Kidney glomerular epithelial cell (primary cell): ENCODE measurements around the gene FAM174C.

ENCODE experiments used
- DNase-seq: peaks from one replicate; lab custom pipeline; 2025; lab: John Stamatoyannopoulos, UW

Gene FAM174C

DNA sequence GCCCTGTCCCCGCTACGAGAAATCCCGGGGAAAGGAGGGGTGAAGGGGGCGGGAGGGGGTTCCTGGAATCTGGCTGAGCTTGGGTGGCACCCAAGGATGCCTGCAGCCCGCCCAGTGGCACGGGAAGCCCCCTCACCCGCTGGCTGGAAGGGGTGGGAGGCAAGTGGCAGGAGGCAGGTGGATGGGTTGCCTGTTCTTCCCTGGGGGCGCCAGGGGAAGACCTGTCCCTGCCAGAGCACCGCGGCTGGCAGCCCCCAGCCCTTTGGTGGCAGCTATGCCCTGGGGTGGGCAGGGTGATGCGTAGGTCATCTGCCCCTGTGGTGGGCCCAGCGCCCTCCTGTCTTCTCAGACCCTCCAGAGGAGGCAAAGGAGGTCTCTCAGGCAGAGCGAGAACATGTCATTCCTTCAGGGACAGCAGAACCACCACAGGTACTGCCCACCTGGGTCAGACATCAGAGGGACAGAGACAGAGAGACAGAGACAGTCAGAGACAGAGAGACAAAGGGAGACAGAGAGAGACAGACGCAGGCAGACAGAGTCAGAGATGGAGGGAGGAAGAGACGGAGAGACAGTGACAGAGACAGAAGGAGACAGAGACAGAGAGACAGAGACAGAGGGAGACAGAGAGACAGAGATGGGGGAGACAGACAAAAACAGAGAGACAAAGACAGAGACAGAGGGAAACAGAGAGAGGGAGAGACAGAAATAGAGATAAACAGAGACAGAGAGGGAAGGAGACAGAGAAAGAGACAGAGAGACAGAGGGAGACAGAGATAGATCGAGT lies 47.1 kb downstream of the FAM174C start:
- no peak for DNase-seq

DNA sequence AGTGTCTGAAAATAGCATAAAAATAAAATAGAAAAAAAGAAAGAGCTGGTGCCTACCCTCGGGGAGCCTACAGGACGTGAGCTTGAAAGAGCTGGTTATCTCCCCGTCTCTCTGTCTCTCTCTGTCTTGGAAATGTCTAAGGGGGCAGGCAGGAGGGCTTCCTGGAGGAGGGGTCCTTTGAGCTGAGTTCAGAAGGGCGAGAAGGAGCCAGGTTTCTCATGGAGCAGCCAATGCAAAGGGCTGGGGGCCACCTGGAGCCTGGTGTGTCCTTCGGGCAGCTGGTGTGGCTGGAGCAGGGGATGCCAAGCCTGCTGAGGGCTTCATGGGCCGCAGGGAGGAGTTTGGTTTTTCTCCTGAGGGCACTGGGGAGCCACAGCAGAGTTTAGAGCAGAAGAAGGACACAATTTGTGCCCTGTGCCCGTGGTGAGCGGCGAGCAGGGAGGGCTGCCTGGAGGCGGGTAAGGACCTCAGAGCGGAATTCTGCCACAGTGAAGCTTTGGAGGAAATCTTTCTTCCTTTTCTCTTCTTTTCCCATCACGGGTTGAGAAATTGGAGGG lies 49.0 kb downstream of the FAM174C start:
- no peak for DNase-seq

DNA sequence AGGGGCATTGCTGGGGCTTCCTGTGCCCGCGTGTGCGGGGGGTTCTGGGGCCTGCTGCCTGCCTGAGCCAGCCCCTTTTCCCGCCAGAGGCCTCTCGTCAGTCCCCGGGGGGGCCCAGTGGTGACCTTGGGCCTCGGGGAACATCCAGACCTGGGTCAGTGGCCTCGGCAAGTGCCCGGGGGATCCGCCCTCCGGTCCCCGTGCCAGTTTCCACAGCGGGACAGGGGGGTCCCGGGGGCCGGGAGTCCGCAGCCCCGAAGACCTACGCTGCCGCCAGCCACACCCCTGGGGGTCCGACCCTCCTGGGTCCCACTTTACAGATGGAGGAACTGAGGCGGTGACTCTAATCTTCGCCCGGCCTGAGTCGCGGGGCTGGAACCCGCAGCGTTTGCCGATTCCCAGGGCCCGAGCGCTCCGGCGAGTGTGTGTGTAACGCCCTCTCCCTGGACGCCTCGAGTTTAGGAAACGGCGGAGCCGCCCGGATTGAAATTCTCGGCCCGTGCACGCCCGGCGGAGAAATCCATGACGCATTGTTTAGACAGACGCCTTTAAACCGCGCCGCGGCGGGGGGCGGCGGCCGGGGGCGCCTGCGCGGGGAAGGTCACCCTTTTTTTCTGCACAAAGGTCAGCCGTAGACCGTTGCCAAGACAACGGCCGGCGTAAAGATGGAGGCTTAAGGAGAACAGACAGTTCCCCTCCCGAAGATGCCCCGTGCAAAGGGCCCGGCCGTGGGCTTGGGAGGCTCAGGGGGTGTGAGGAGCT lies 49.7 kb downstream of the FAM174C start:
- DNase-seq, result no peak

DNA sequence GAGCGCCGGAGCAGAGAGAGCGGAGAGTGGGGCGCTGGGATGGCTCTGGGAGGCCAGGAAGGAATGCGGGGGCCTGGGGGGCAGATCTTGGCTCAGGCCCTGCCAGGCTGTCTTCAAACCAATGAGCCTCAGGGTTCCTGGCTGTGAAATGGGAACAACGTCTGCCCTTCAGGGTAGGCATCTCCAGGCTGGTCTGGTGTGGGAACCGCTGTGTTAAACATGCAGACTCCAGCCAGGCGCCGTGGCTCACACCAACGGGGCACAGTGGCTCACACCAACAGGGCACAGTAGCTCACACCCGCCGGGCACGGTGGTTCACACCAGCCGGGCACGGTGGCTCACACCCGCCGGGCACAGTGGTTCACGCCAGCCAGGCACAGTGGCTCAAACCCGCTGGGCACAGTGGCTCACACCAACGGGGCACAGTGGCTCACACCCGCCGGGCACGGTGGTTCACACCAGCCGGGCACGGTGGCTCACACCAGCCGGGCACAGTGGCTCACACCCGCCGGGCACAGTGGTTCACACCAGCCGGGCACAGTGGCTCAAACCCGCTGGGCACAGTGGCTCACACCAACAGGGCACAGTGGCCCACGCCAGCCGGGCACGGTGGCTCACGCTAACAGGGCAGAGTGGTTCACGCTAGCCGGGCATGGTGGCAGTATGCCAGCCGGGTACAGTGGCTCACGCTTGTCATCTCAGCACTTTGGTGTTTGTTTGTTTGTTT lies 50.4 kb downstream of the FAM174C start:
- no peak for DNase-seq

DNA sequence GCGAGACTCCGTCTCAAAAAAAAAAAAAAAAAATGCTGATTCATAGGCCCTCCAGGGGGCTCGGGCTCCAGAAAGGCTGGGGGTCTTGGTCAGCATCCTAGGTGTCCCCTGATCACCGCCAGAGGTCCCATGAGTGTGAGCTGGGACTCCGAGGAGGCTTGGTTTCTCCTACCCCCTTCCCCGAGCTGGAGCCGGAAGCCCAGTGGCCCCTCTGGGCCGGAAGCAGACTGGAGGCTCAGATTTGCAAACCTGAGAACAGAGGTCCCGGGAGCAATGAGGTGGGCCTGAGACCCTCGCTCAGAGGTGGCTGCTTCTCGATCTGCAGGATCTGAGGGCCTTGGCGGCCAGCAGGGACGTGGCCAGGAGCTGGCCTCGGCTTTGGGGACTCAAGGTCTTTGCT lies 51.8 kb downstream of the FAM174C start:
- DNase-seq, result no peak
